B cell (primary cell): Measurements from ENCODE around the gene CHODL.

Source experiments
- EZH2 ChIP-seq: IDR thresholded peaks from 2 replicates; pipeline ENCODE4 v1.6.1; 2012; ENCODE audit warnings: borderline replicate concordance, low read depth, mild to moderate bottlenecking, moderate library complexity, low read length; ENCODE audit not compliant: insufficient read depth, poor library complexity, severe bottlenecking
- TF ChIP-seq, protein P1 (sequence below): fragments of 200-600 bp; IDR thresholded peaks from one replicate; pipeline ENCODE4 v1.8.0; 2022; ENCODE audit warnings: antibody characterized with exemption, mild to moderate bottlenecking

DNA sequence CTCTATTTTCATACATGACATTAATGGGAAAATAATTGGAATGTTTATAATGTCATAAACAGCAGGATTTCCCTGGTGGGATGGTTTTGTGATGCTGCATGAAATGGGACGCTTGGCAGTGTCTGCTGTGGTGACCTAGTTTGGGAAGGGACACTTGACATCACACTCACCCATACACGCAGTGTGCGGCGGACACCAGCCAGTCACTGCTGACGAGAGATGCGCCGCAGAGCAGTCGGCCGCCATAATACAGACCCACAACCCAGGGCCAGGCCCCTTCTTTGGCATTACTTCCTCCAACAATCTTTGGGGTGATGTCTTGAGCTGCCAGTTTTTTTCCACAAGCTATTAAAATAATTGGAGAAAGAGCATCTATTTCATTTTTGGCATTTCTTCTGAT, 49.5 kb downstream of the CHODL start:
- TF ChIP-seq, protein P1, sequence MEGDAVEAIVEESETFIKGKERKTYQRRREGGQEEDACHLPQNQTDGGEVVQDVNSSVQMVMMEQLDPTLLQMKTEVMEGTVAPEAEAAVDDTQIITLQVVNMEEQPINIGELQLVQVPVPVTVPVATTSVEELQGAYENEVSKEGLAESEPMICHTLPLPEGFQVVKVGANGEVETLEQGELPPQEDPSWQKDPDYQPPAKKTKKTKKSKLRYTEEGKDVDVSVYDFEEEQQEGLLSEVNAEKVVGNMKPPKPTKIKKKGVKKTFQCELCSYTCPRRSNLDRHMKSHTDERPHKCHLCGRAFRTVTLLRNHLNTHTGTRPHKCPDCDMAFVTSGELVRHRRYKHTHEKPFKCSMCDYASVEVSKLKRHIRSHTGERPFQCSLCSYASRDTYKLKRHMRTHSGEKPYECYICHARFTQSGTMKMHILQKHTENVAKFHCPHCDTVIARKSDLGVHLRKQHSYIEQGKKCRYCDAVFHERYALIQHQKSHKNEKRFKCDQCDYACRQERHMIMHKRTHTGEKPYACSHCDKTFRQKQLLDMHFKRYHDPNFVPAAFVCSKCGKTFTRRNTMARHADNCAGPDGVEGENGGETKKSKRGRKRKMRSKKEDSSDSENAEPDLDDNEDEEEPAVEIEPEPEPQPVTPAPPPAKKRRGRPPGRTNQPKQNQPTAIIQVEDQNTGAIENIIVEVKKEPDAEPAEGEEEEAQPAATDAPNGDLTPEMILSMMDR, result no peak
- no peak for TF ChIP-seq EZH2
